Vagina (tissue), 2 donors: Measurements from ENCODE around the gene RBL1.

ENCODE experiments used
- POLR2A ChIP-seq, 2 donors: fragments of 450-650 bp; IDR thresholded peaks; one replicate each; pipeline ENCODE4 v1.6.1; 2017; ENCODE audit warnings: antibody characterized with exemption in 2 of 2, mild to moderate bottlenecking in 2 of 2, moderate library complexity in 2 of 2
- TF ChIP-seq, protein P1 (sequence below), 3 experiments: fragments of 450-650 bp in 2 of 3; fragments of 200-600 bp in 1 of 3; sonication (generic) in 1 of 3; IDR thresholded peaks; one replicate each; pipeline ENCODE4 v1.5.1; 2017 to 2019; ENCODE audit warnings: antibody characterized with exemption in 3 of 3, mild to moderate bottlenecking in 2 of 3, moderate library complexity in 2 of 3

DNA sequence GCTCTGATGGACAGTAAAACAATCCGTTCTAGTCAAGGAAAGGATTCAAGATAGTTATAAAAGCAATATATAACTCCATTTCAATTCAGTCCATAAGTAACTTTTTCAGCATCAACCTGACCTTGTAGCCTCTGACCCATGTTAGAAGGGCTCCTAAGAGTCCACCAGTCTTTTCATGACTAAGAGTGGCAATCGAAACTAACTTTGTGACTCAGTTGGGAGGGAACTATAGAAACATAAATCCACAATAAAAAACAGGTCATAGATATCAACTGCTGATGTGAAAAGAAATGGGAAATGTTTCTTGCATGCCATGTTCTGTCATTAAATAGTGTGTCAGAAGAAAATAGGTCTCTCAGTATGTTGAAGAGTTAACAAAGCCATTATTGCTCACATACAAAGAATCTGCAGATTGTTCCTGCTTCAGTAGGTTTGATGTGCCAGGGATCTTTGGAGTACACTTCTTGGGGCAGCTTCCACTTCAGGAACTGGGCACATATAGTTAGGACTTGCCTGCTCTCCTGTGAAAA, 16.2 kb upstream of the RBL1 start:
- TF ChIP-seq, protein P1, sequence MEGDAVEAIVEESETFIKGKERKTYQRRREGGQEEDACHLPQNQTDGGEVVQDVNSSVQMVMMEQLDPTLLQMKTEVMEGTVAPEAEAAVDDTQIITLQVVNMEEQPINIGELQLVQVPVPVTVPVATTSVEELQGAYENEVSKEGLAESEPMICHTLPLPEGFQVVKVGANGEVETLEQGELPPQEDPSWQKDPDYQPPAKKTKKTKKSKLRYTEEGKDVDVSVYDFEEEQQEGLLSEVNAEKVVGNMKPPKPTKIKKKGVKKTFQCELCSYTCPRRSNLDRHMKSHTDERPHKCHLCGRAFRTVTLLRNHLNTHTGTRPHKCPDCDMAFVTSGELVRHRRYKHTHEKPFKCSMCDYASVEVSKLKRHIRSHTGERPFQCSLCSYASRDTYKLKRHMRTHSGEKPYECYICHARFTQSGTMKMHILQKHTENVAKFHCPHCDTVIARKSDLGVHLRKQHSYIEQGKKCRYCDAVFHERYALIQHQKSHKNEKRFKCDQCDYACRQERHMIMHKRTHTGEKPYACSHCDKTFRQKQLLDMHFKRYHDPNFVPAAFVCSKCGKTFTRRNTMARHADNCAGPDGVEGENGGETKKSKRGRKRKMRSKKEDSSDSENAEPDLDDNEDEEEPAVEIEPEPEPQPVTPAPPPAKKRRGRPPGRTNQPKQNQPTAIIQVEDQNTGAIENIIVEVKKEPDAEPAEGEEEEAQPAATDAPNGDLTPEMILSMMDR (IDR thresholded peaks at IDR 0.05) = no peak
- no peak for TF ChIP-seq POLR2A (IDR thresholded peaks at IDR 0.05)
